Middle frontal gyrus (tissue), 1 donor: ENCODE data around the gene PLA2G4B.

Experiments
- DNase-seq: peaks from one replicate; pipeline ENCODE4 v3.0.0-alpha.2; 2015; ENCODE audit warnings: low spot score; ENCODE audit errors: extremely low spot score

Gene PLA2G4B

GRCh38 chr15:41838400-41838897 is at the start of gene PLA2G4B:
TSS of gene PLA2G4B (plus strand) at chr15:41838847. CDS start at chr15:41838914, 67 bp downstream.
- no peak for DNase-seq

- DNase-seq, result no peak
Observed at GRCh38 chr15:41789236-41789635, 49.4 kb upstream of the PLA2G4B start.

DNA sequence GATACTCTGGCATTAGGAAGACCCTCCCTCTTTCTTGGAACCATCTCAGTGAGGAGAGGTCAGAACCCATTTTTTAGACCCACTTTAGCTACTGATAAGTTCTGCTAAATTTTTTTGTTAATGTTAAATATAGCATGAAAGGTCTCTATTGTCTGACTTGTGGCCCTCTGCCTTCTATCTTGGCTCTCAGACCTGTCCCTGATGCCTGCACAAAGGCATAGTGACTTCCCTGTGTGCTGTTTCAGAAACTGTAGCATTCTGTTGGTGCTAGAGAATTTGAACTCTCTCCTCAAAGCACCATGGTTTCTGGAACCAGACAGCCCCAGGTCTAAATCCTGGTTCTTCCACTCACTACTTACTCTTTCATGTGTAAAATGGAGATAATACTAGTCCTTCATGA is 49.0 kb upstream of the PLA2G4B start:
- no peak for DNase-seq

- no peak for DNase-seq
Observed at GRCh38 chr15:41790169-41790568, 48.5 kb upstream of the PLA2G4B start.

- DNase-seq, result no peak
Observed at GRCh38 chr15:41790756-41791546, 47.7 kb upstream of the PLA2G4B start.

- no peak for DNase-seq
Observed at GRCh38 chr15:41791547-41791937, 47.1 kb upstream of the PLA2G4B start.

GRCh38 chr15:41792000-41792637 is 46.5 kb upstream of the PLA2G4B start:
- DNase-seq, result no peak

- no peak for DNase-seq
Observed at GRCh38 chr15:41794081-41794480, 44.6 kb upstream of the PLA2G4B start.

- DNase-seq, result no peak
Observed at GRCh38 chr15:41795996-41796856, 42.4 kb upstream of the PLA2G4B start.

DNA sequence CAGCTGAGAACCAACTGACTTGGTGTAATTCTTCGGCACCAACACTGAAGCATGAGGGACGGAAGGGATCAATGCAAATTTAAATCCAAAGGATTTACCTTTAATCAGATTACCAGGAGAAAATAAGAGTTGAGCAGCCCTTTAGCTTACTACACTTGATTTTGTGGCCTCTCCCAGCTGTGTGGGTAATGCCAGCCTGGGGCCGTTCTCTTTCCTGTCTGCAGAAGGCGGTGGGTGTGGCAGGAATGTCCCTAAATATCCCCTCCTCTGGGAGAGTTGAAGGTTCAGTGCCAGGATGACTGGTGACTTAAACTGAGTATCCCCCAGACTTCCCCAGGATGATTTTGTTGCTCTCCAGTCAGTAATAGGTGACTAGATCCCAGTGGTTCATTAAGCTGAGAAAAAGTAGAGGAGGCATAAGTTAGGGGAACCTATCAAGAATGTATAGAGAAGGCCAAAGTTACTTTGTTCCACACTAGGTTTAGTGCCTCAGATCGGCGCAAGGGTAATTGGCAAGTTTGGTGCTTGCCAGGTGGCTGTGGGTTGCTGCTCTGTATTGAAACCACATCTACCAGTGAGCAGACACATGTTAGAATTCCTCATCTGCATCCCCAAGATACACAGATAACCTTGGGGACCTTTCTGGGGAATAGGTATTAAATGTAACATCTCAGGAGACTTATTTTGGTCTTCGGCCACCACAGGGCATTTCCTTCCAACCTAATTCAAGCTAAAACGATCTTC is 41.3 kb upstream of the PLA2G4B start:
- no peak for DNase-seq

- no peak for DNase-seq
Observed at GRCh38 chr15:41798607-41799487, 39.8 kb upstream of the PLA2G4B start.

DNA sequence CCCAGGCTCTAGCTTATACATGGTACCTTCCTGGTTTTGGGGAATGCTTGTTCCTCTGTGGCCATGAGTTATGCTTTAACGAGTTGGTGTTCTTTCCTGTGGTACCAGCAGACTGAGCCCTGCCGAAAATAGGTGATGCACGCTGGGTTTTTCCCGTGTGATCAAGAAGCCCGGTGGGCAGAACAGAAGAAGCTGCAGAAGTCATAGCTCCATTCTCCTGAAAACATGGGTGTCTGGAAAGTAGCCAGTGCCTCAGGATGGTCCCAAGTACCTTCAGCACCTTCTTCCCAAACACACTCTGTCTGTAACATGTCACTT is 39.2 kb upstream of the PLA2G4B start:
- no peak for DNase-seq

DNA sequence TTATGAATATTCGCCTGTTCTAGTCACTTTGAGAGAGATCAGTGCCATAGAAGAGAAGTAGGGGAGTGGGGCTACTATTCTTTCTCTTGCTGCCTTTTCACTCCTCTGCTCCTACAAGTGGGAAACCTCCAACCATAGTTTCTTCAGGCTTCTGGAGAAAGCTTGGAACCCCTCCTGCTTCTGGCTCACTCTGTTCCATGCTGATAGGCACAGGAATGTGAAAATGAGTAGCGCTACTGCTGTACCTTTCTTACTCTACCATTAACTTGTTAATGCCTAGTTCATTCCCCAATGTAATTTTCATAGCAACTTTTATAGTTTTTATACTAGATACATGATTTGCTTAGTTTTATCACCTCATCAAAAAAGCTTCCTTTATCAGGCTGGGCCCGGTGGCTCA is 37.5 kb upstream of the PLA2G4B start:
- DNase-seq, result no peak

DNA sequence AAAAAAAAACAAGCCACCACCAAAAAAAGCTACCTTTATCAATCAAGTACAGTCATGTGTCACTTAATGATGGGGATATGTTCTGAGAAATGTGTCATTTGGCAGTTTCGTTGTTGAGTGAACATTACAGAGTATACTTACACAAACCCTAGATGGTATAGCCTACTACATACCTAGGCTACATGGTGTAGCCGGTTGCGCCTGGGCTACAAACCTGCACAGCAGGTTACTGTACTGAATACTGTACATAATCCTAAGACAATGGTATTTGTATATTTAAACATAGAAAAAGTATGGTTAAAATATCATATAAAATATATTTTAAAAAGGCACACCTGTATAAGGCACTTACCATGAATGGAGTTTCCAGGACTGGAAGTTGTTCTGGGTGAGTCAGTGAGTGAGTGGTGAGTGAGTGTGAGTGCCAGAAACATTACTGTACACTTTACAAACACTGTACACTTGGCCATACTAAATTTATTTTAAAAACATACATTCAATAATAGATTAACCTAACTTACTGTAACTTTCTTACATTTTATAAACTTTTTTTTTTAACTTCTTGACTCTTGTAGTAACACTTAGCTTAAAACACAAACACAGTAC is 36.7 kb upstream of the PLA2G4B start:
- no peak for DNase-seq

- DNase-seq, result no peak
Observed at GRCh38 chr15:41804361-41804760, 34.3 kb upstream of the PLA2G4B start.

- no peak for DNase-seq
Observed at GRCh38 chr15:41804916-41805666, 33.6 kb upstream of the PLA2G4B start.

DNA sequence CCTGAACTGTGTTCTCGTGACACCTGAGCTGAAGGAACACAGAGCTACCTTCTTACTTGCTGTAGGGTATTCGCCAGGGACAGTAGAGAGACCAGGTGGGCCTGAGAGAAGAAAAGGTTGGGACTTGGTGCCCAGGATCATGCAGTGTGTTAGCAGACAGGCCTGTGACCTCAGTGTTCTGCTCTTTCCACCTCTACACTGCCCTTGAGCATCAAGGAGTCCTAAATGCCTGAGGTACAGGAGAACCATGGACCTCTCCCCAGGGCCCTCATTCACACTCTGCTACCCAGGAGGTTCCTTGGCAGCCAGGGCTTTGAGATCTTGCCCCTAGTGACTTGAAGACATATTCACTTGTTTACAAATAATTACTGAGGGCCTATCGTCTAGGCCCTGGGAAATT is 32.9 kb upstream of the PLA2G4B start:
- no peak for DNase-seq

DNA sequence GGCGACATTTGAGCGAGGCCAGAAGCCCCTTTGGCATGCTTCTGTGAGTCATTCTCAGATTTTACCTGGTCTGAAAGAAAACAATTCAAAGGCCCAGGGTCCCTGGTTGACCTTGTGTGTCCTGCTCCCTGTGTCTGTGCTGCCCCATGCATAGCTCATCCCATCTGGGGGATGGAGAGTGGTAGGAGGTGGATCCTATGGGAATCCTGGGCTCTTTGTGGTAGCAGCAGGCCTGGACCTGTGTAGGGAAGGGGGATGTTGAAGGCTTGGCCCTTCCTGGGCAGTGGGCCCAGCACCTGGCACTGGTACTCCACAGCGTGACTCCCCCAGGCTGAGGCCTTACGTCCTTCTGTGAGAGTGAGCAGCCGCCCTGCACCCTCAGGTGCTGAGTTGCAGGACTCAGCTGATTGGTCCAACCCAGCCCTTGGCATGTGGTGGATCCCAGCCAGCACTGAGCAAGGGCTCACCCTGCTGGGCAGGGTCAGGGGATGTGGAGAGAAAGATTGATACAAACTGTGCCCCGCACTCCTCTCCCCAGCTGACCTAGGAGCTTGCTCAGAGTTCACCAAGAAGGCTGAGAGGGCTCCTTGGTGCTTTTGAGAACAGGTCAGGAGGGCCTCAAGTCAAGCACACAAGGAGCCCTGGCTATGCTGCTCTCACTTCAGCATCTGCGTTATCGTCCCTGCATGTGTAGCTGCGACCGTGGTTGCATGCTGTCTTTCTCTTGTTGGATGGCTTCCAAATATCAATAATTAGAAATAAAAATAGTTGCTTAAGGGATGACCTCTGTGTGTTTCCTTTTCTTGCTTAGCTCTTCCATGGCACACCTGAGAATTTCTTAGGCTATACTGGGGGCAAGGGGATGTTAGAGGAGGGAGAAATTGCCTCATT is 32.1 kb upstream of the PLA2G4B start:
- no peak for DNase-seq
